GM12878 (cell line): ENCODE data around the gene ZFPM1. TPM values are rescaled to one million over a fixed set of nuclear protein-coding genes. Genes with fewer than 3 reads are reported as not detected.

Experiments used
- ATAC-seq: fragments of 200-7000 bp; cut with Tn5 transposase; 3 replicates; pipeline ENCODE4 v1.9.1; 2020; ENCODE audit warnings: mild to moderate bottlenecking, moderate library complexity
- BruUV-seq: library from RNA; stranded (reverse); fragments of 400-500 nt; replicated peaks from 2 replicates; lab custom pipeline; 2021; lab: Mats Ljungman, UMichigan
- CTCF ChIA-PET: fragments of 300-600 bp; sonication (Branson Sonifier 250); formaldehyde crosslinking; extraction: SDS; loops from one replicate; lab custom pipeline; 2021; ENCODE audit warnings: inconsistent platforms; lab: Yijun Ruan, JAX
- POLR2A ChIA-PET: fragments of 350-600 bp; formaldehyde crosslinking; extraction: SDS; loops from one replicate; lab custom pipeline; 2021; ENCODE audit warnings: inconsistent platforms; lab: Charles Lee
- RAD21 ChIA-PET: fragments of 300-600 bp; sonication (Branson Sonifier 250); formaldehyde crosslinking; loops from one replicate; lab custom pipeline; 2023; ENCODE audit warnings: antibody characterized with exemption; ENCODE audit not compliant: unreplicated experiment; lab: Charles Lee
- SMC1A ChIA-PET: fragments of 300-600 bp; sonication (Branson Sonifier 250); formaldehyde crosslinking; loops from one replicate; lab custom pipeline; 2023; ENCODE audit not compliant: unreplicated experiment, uncharacterized antibody; lab: Charles Lee
- DNase-seq: peaks from one replicate; pipeline ENCODE4 v3.0.0-alpha.2; 2011; ENCODE audit warnings: low read depth, low spot score
- FAIRE-seq: peaks from 3 replicates; lab custom pipeline; 2011; peaks lifted over from hg19 to GRCh38; lab: Jason Lieb, UNC
- H2AFZ ChIP-seq: 2 replicates; pipeline ENCODE4 v1.6.0; 2011; ENCODE audit warnings: low read depth, low read length, control low read depth; ENCODE audit not compliant: control insufficient read depth
- H3K27ac ChIP-seq: 2 replicates; pipeline ENCODE4 v1.5.1; 2011; ENCODE audit warnings: control low read depth; ENCODE audit not compliant: control insufficient read depth, insufficient read depth
- H3K27me3 ChIP-seq, 2 experiments: replicated peaks in 1 of 2; 2 replicates each; pipeline versions ENCODE4 v1.6.0 to v1.6.1; 2011; ENCODE audit warnings: low read length in 1 of 2; ENCODE audit not compliant: control insufficient read depth in 2 of 2, insufficient read depth in 2 of 2
- H3K36me3 ChIP-seq, 2 experiments: 2 replicates each; pipeline ENCODE4 v1.5.1; 2011; ENCODE audit warnings: low read length in 1 of 2; ENCODE audit not compliant: control insufficient read depth in 2 of 2, insufficient read depth in 2 of 2
- H3K4me1 ChIP-seq: 2 replicates; pipeline ENCODE4 v1.6.1; 2011; ENCODE audit warnings: mild to moderate bottlenecking, low read length, moderate library complexity, mixed read lengths; ENCODE audit not compliant: control insufficient read depth, insufficient read depth
- H3K4me2 ChIP-seq: 2 replicates; pipeline ENCODE4 v1.6.0; 2011; ENCODE audit warnings: control low read depth; ENCODE audit not compliant: control insufficient read depth, insufficient read depth
- H3K4me3 ChIP-seq: fragments of 200-600 bp; sonication (generic); 2 replicates; pipeline ENCODE4 v1.5.1; 2016
- H3K79me2 ChIP-seq: 2 replicates; pipeline ENCODE4 v1.6.0; 2011; ENCODE audit warnings: low read length; ENCODE audit not compliant: control insufficient read depth, insufficient read depth
- H3K9ac ChIP-seq: 2 replicates; pipeline ENCODE4 v1.8.0; 2011; ENCODE audit warnings: low read length, control low read depth, mixed read lengths; ENCODE audit not compliant: control insufficient read depth, insufficient read depth
- H3K9me3 ChIP-seq: replicated peaks from 3 replicates; pipeline ENCODE4 v1.5.1; 2011; ENCODE audit warnings: mild to moderate bottlenecking, low read length; ENCODE audit not compliant: control insufficient read depth, insufficient read depth
- H4K20me1 ChIP-seq: 2 replicates; pipeline ENCODE4 v1.6.0; 2011; ENCODE audit not compliant: control insufficient read depth, insufficient read depth
- ASH2L ChIP-seq: fragments of 300-600, 200-600 bp; sonication (generic); IDR thresholded peaks from 2 replicates; pipeline ENCODE4 v1.6.1; 2017; ENCODE audit warnings: low read depth, mild to moderate bottlenecking, borderline replicate concordance
- CBX3 ChIP-seq: fragments of 200-600 bp; sonication (generic); IDR thresholded peaks from 2 replicates; pipeline ENCODE4 v1.6.1; 2016; ENCODE audit warnings: low read depth, borderline replicate concordance
- CEBPB ChIP-seq, 2 experiments: fragments of 150-350 bp in 1 of 2; IDR thresholded peaks; 2 replicates each; pipeline ENCODE4 v1.6.1; 2012 to 2014; ENCODE audit warnings: low read depth in 2 of 2, low read length in 2 of 2, borderline replicate concordance in 1 of 2, inconsistent platforms in 1 of 2
- HDGF ChIP-seq: fragments of 450-650 bp; IDR thresholded peaks from 2 replicates; pipeline ENCODE4 v1.6.1; 2016; ENCODE audit warnings: antibody characterized with exemption
- IRF4 ChIP-seq: IDR thresholded peaks from 2 replicates; pipeline ENCODE4 v1.6.1; 2011; ENCODE audit warnings: low read depth, low read length
- LARP7 ChIP-seq: fragments of 450-650 bp; IDR thresholded peaks from 2 replicates; pipeline ENCODE4 v1.6.1; 2017; ENCODE audit warnings: mild to moderate bottlenecking
- MEF2B ChIP-seq: fragments of 450-650 bp; IDR thresholded peaks from 2 replicates; pipeline ENCODE4 v1.6.1; 2018; ENCODE audit warnings: mild to moderate bottlenecking, moderate library complexity; ENCODE audit not compliant: partially characterized antibody, poor library complexity, severe bottlenecking
- NFIC ChIP-seq: IDR thresholded peaks from 2 replicates; pipeline ENCODE4 v1.6.1; 2012; ENCODE audit warnings: low read depth, mild to moderate bottlenecking, inconsistent platforms, low read length, moderate library complexity
- NFYA ChIP-seq: IDR thresholded peaks from 2 replicates; pipeline ENCODE4 v1.6.1; 2011; ENCODE audit warnings: low read depth, mild to moderate bottlenecking, low read length, improper control_type of control experiment, borderline replicate concordance
- RBBP5 ChIP-seq: fragments of 200-600 bp; sonication (generic); conservative IDR thresholded peaks from 2 replicates; pipeline ENCODE4 v1.6.1; 2016
- TARDBP ChIP-seq: IDR thresholded peaks from 2 replicates; pipeline ENCODE4 v1.6.1; 2016; ENCODE audit warnings: borderline replicate concordance
- WGBS: methylation state at CpG from one replicate; pipeline ENCODE4 v1.1.6; 2016; ENCODE audit warnings: low lambda C conversion rate; ENCODE audit not compliant: insufficient replicate concordance, insufficient coverage; ENCODE audit errors: missing lambda C conversion rate; 5-methylcytosine and 5-hydroxymethylcytosine counted together
- in situ Hi-C: fragments of 300-500 bp; cut with MboI; formaldehyde crosslinking; loops from 9 replicates; pipeline ENCODE4 v1.14.3; 2018; ENCODE audit warnings: mixed read lengths
- intact Hi-C: fragments of 100-400 bp; cut with micrococcal nuclease; formaldehyde crosslinking; loops from one replicate; pipeline ENCODE4 v1.14.2; 2022; ENCODE audit not compliant: unreplicated experiment
- polyA plus RNA-seq, 11 experiments: library from polyadenylated mRNA; depleted of rRNA in 4 of 11; unstranded in 6 of 11; stranded (reverse) in 5 of 11; fragments of >200 nt; fragmentation: Nextera tagmentation in 4 of 11; fragmentation: Illumina TruSeq in 1 of 11; extraction: Ambion mirVana in 4 of 11; extraction: Trizol in 1 of 11; gene quantifications; 1 replicate in 1 of 11; 2 replicates in 10 of 11; pipeline versions ENCODE4 v1.2.1 to v1.2.3, GENCODE V29; 2011 to 2016; ENCODE audit warnings: inconsistent platforms in 2 of 11, missing spikeins in 2 of 11, low read depth in 1 of 11
- total RNA-seq, 4 experiments: library from RNA; depleted of rRNA in 3 of 4; stranded (reverse); fragments of >200 nt in 3 of 4; fragmentation: Illumina TruSeq in 1 of 4; extraction: Trizol in 1 of 4; gene quantifications; 2 replicates each; pipeline versions ENCODE4 v1.2.1 to v1.2.3, GENCODE V29; 2013 to 2021
- TF ChIP-seq, protein P1 (sequence below): IDR thresholded peaks from 2 replicates; pipeline ENCODE4 v1.6.1; 2012; ENCODE audit warnings: low read depth, low read length, improper control_type of control experiment
- TF ChIP-seq, protein P2 (sequence below): fragments of 450-650 bp; IDR thresholded peaks from 2 replicates; pipeline ENCODE4 v1.6.1; 2016; ENCODE audit warnings: mild to moderate bottlenecking
- TF ChIP-seq, protein P3 (sequence below): fragments of 150-350 bp; IDR thresholded peaks from 2 replicates; pipeline ENCODE4 v1.6.1; 2016; ENCODE audit warnings: low read depth, low read length
- TF ChIP-seq, protein P4 (sequence below), 3 experiments: IDR thresholded peaks in 2 of 3; conservative IDR thresholded peaks in 1 of 3; 2 replicates each; pipeline ENCODE4 v1.5.1; 2011; ENCODE audit warnings: low read depth in 3 of 3, low read length in 3 of 3, mild to moderate bottlenecking in 3 of 3, control low read depth in 2 of 3, moderate library complexity in 2 of 3, inconsistent platforms in 1 of 3, mixed read lengths in 1 of 3; ENCODE audit not compliant: control insufficient read depth in 2 of 3, insufficient read depth in 1 of 3; ENCODE audit errors: extremely low read depth in 1 of 3

Gene ZFPM1
- total and polyA plus RNA-seq, 10 of the 15 experiments (the other 5 are each of a cell fraction or from before 2014, with no cell fraction given) = 0.02 to 5.1 (median 0.30) TPM

DNA sequence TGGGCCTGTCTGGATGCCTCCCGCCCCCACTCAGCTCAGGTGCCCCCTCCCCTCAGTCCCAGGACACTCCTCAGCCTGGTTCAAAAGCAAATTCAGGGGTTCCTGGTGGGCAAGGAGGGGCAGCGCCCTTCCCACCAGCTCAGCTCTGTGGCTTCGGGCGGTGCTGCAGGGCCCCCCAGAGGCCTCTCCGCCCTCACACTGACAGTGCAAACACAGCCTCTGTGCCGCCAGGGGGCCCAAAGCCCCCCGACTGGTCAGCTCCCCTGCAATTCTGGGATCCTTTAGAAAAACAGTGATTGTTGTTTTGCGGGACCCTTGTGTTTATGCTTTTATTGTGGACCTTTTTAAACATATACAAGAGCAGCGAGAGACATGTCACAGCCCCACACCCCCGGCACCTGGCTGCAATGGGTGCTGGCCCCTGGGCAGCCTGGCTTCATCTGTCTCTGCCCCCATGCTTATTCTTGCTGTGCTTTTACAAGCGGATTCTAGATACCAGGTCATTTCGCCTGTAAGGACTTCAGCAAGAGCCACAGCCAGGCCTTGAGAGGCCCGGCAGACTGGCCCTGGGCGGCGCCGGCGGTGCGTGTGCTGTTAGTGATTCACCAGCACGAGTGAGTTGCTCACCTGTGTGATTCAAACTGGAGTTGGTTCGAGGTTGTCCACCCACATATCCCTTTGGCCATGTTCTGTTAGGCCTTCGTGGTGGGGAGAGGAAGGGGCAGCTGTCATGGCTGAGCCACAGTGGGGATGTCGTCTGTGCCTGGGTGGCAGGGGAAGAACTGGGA, 49.1 kb upstream of the ZFPM1 start:
- Histone ChIP-seq H3K27me3 (no peaks in the 10 kb centered on the region), H3K27ac (no peak overlapping the region), H3K36me3 (no peaks in the 10 kb centered on the region), H3K9me3 (no peaks in the 10 kb centered on the region), H3K4me2 (no peak overlapping the region), H4K20me1 (no peaks in the 10 kb centered on the region), H3K4me1 (no peaks in the 10 kb centered on the region), H3K79me2 (no peaks in the 10 kb centered on the region), H3K4me3 (no peak overlapping the region), H2AFZ (no peak overlapping the region), H3K9ac (no peak overlapping the region)
- intact Hi-C loops (no loop called here), in situ Hi-C loops (no loop called here)
- 42% methylated on average over 20 of the region's 22 CpGs for WGBS
- DNase-seq (no peak), ATAC-seq (no peak), FAIRE-seq (no peak)
- RAD21 ChIA-PET = no interaction called here
- no TSS peak for BruUV-seq
- SMC1A ChIA-PET = no interaction called here
- TF ChIP-seq TARDBP = no peak
- TF ChIP-seq ASH2L = no peak
- TF ChIP-seq, protein P1, sequence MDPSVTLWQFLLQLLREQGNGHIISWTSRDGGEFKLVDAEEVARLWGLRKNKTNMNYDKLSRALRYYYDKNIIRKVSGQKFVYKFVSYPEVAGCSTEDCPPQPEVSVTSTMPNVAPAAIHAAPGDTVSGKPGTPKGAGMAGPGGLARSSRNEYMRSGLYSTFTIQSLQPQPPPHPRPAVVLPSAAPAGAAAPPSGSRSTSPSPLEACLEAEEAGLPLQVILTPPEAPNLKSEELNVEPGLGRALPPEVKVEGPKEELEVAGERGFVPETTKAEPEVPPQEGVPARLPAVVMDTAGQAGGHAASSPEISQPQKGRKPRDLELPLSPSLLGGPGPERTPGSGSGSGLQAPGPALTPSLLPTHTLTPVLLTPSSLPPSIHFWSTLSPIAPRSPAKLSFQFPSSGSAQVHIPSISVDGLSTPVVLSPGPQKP = no peak
- TF ChIP-seq, protein P2, sequence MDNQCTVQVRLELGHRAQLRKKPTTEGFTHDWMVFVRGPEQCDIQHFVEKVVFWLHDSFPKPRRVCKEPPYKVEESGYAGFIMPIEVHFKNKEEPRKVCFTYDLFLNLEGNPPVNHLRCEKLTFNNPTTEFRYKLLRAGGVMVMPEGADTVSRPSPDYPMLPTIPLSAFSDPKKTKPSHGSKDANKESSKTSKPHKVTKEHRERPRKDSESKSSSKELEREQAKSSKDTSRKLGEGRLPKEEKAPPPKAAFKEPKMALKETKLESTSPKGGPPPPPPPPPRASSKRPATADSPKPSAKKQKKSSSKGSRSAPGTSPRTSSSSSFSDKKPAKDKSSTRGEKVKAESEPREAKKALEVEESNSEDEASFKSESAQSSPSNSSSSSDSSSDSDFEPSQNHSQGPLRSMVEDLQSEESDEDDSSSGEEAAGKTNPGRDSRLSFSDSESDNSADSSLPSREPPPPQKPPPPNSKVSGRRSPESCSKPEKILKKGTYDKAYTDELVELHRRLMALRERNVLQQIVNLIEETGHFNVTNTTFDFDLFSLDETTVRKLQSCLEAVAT = no peak
- no peak for TF ChIP-seq RBBP5
- TF ChIP-seq, protein P3, sequence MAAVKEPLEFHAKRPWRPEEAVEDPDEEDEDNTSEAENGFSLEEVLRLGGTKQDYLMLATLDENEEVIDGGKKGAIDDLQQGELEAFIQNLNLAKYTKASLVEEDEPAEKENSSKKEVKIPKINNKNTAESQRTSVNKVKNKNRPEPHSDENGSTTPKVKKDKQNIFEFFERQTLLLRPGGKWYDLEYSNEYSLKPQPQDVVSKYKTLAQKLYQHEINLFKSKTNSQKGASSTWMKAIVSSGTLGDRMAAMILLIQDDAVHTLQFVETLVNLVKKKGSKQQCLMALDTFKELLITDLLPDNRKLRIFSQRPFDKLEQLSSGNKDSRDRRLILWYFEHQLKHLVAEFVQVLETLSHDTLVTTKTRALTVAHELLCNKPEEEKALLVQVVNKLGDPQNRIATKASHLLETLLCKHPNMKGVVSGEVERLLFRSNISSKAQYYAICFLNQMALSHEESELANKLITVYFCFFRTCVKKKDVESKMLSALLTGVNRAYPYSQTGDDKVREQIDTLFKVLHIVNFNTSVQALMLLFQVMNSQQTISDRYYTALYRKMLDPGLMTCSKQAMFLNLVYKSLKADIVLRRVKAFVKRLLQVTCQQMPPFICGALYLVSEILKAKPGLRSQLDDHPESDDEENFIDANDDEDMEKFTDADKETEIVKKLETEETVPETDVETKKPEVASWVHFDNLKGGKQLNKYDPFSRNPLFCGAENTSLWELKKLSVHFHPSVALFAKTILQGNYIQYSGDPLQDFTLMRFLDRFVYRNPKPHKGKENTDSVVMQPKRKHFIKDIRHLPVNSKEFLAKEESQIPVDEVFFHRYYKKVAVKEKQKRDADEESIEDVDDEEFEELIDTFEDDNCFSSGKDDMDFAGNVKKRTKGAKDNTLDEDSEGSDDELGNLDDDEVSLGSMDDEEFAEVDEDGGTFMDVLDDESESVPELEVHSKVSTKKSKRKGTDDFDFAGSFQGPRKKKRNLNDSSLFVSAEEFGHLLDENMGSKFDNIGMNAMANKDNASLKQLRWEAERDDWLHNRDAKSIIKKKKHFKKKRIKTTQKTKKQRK = no peak
- TF ChIP-seq IRF4 = no peak
- no peak for TF ChIP-seq CBX3
- no peak for TF ChIP-seq NFIC
- no peak for TF ChIP-seq HDGF
- TF ChIP-seq MEF2B = no peak
- TF ChIP-seq NFYA = no peak
- no peak for TF ChIP-seq LARP7
- TF ChIP-seq CEBPB (IDR thresholded peaks at IDR 0.05; ENCODE audit: borderline replicate concordance in 1 of 2, low read depth in 2 of 2, low read length in 2 of 2) = no peak
- TF ChIP-seq, protein P4, sequence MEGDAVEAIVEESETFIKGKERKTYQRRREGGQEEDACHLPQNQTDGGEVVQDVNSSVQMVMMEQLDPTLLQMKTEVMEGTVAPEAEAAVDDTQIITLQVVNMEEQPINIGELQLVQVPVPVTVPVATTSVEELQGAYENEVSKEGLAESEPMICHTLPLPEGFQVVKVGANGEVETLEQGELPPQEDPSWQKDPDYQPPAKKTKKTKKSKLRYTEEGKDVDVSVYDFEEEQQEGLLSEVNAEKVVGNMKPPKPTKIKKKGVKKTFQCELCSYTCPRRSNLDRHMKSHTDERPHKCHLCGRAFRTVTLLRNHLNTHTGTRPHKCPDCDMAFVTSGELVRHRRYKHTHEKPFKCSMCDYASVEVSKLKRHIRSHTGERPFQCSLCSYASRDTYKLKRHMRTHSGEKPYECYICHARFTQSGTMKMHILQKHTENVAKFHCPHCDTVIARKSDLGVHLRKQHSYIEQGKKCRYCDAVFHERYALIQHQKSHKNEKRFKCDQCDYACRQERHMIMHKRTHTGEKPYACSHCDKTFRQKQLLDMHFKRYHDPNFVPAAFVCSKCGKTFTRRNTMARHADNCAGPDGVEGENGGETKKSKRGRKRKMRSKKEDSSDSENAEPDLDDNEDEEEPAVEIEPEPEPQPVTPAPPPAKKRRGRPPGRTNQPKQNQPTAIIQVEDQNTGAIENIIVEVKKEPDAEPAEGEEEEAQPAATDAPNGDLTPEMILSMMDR (IDR thresholded peaks at IDR 0.05 in 2 of 3, conservative IDR thresholded peaks at IDR 0.05 in 1 of 3; ENCODE audit: control insufficient read depth in 2 of 3, extremely low read depth in 1 of 3, insufficient read depth in 1 of 3, low read depth in 3 of 3, low read length in 3 of 3) = no peak
- CTCF ChIA-PET = no interaction called here
- POLR2A ChIA-PET = no interaction called here
